HEK293 (cell line): Measurements from ENCODE around the gene GPR158.

Experiments
- BCL11A ChIP-seq: fragments of 450-650 bp; formaldehyde crosslinking; IDR thresholded peaks from 2 replicates; pipeline ENCODE4 v1.5.1; 2016; ENCODE audit warnings: low read depth, missing biosample characterization, missing genetic modification characterization
- ZBTB1 ChIP-seq: fragments of 450-650 bp; formaldehyde crosslinking; IDR thresholded peaks from 2 replicates; pipeline ENCODE4 v1.5.1; 2016; ENCODE audit warnings: missing biosample characterization, missing genetic modification characterization
- ZNF112 ChIP-seq: fragments of 450-650 bp; formaldehyde crosslinking; IDR thresholded peaks from 2 replicates; pipeline ENCODE4 v1.5.0; 2017; ENCODE audit warnings: missing biosample characterization, missing genetic modification characterization
- ZNF138 ChIP-seq: fragments of 450-650 bp; formaldehyde crosslinking; IDR thresholded peaks from 2 replicates; pipeline ENCODE4 v1.5.1; 2016; ENCODE audit warnings: missing biosample characterization, missing genetic modification characterization, borderline replicate concordance
- ZNF274 ChIP-seq, 2 experiments: fragments of 200-500 bp in 1 of 2; fragments of 450-650 bp in 1 of 2; sonication (Bioruptor generic) in 1 of 2; formaldehyde crosslinking in 1 of 2; IDR thresholded peaks; 2 replicates each; pipeline versions ENCODE4 v1.5.1 to v1.6.1; 2014 to 2016; ENCODE audit warnings: borderline replicate concordance in 1 of 2, inconsistent platforms in 1 of 2, low read length in 1 of 2, missing biosample characterization in 1 of 2, missing genetic modification characterization in 1 of 2
- ZNF423 ChIP-seq: fragments of 450-650 bp; formaldehyde crosslinking; IDR thresholded peaks from 2 replicates; pipeline ENCODE4 v1.5.1; 2016; ENCODE audit warnings: missing biosample characterization, missing genetic modification characterization
- ZNF473 ChIP-seq: fragments of 450-650 bp; formaldehyde crosslinking; IDR thresholded peaks from 2 replicates; pipeline ENCODE4 v1.5.1; 2017; ENCODE audit warnings: missing biosample characterization, missing genetic modification characterization
- ZNF549 ChIP-seq: fragments of 450-650 bp; IDR thresholded peaks from 2 replicates; pipeline ENCODE4 v1.5.1; 2018; ENCODE audit warnings: missing biosample characterization, missing genetic modification characterization, mild to moderate bottlenecking, inconsistent platforms, moderate library complexity
- ZNF623 ChIP-seq: fragments of 450-650 bp; formaldehyde crosslinking; IDR thresholded peaks from 2 replicates; pipeline ENCODE4 v1.5.1; 2016; ENCODE audit warnings: missing biosample characterization, missing genetic modification characterization
- TF ChIP-seq, protein P1 (sequence below): fragments of 450-650 bp; formaldehyde crosslinking; IDR thresholded peaks from 2 replicates; pipeline ENCODE4 v1.5.1; 2016; ENCODE audit warnings: missing biosample characterization, missing genetic modification characterization
- TF ChIP-seq, protein P2 (sequence below): fragments of 450-650 bp; formaldehyde crosslinking; IDR thresholded peaks from 2 replicates; pipeline ENCODE4 v1.5.1; 2016; ENCODE audit warnings: missing biosample characterization, missing genetic modification characterization

DNA sequence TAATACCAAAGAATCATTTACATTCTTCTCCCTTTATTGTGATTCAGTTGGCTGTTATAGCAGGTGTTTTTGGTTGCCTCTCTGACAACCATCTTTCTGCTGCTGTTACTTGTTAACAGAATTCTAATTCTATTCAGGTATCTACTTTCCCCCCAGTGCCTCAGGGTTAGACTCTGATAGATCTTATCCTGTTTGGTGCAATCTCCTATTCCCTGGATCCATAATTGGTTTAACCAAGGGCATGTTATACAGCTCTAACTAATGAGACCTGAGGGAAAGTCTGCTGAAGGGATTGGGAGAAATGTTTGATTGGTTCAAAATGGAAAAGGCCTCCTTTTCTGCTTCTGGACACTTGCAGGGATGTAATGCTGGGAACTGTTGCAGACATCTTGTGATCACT is 161.5 kb downstream of the GPR158 start:
- TF ChIP-seq, protein P1, sequence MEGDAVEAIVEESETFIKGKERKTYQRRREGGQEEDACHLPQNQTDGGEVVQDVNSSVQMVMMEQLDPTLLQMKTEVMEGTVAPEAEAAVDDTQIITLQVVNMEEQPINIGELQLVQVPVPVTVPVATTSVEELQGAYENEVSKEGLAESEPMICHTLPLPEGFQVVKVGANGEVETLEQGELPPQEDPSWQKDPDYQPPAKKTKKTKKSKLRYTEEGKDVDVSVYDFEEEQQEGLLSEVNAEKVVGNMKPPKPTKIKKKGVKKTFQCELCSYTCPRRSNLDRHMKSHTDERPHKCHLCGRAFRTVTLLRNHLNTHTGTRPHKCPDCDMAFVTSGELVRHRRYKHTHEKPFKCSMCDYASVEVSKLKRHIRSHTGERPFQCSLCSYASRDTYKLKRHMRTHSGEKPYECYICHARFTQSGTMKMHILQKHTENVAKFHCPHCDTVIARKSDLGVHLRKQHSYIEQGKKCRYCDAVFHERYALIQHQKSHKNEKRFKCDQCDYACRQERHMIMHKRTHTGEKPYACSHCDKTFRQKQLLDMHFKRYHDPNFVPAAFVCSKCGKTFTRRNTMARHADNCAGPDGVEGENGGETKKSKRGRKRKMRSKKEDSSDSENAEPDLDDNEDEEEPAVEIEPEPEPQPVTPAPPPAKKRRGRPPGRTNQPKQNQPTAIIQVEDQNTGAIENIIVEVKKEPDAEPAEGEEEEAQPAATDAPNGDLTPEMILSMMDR, result no peak
- TF ChIP-seq ZNF112 (tag by site-specific recombination) (no peak), ZBTB1 (tag by site-specific recombination) (no peak), ZNF549 (tag by site-specific recombination) (no peak), BCL11A (tag by site-specific recombination) (no peak), ZNF138 (no peak), ZNF274 (IDR thresholded peaks at IDR 0.05; ENCODE audit: low read length) (no peak), ZNF274 (tag by site-specific recombination; IDR thresholded peaks at IDR 0.05; ENCODE audit: borderline replicate concordance) (no peak), ZNF473 (tag by site-specific recombination) (no peak), ZNF423 (no peak), ZNF623 (tag by site-specific recombination) (no peak)
- TF ChIP-seq, protein P2, sequence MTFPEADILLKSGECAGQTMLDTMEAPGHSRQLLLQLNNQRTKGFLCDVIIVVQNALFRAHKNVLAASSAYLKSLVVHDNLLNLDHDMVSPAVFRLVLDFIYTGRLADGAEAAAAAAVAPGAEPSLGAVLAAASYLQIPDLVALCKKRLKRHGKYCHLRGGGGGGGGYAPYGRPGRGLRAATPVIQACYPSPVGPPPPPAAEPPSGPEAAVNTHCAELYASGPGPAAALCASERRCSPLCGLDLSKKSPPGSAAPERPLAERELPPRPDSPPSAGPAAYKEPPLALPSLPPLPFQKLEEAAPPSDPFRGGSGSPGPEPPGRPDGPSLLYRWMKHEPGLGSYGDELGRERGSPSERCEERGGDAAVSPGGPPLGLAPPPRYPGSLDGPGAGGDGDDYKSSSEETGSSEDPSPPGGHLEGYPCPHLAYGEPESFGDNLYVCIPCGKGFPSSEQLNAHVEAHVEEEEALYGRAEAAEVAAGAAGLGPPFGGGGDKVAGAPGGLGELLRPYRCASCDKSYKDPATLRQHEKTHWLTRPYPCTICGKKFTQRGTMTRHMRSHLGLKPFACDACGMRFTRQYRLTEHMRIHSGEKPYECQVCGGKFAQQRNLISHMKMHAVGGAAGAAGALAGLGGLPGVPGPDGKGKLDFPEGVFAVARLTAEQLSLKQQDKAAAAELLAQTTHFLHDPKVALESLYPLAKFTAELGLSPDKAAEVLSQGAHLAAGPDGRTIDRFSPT (tag by site-specific recombination), result no peak
